RWPE2 (cell line): ENCODE measurements around the gene PPP4R1.

ENCODE experiments used
- ATAC-seq: fragments of 200-7000 bp; cut with Tn5 transposase; 3 replicates; pipeline ENCODE4 v1.9.1; 2021; ENCODE audit warnings: low read depth
- DNase-seq: peaks from one replicate; pipeline ENCODE4 v3.0.0-alpha.2; 2020; ENCODE audit warnings: low spot score
- H3K27ac ChIP-seq: fragments of 450-650 bp; 2 replicates; pipeline ENCODE4 v1.5.1; 2017; ENCODE audit warnings: mild to moderate bottlenecking; ENCODE audit not compliant: poor library complexity, severe bottlenecking
- H3K27me3 ChIP-seq: fragments of 250-450 bp; sonication (Bioruptor Pico); 2 replicates; pipeline ENCODE4 v1.5.1; 2021; ENCODE audit warnings: mild to moderate bottlenecking, moderate library complexity; ENCODE audit not compliant: insufficient read depth, poor library complexity, severe bottlenecking
- H3K36me3 ChIP-seq: fragments of 250-450 bp; sonication (Bioruptor Pico); 2 replicates; pipeline ENCODE4 v1.5.1; 2020; ENCODE audit warnings: low read depth, mild to moderate bottlenecking, moderate library complexity
- H3K4me1 ChIP-seq: fragments of 250-450 bp; sonication (Bioruptor Pico); 2 replicates; pipeline ENCODE4 v1.5.1; 2021; ENCODE audit warnings: mild to moderate bottlenecking, moderate library complexity; ENCODE audit not compliant: insufficient read depth, poor library complexity, severe bottlenecking
- H3K4me3 ChIP-seq: fragments of 250-450 bp; sonication (Bioruptor Pico); 2 replicates; pipeline ENCODE4 v1.5.1; 2021; ENCODE audit warnings: mild to moderate bottlenecking, moderate library complexity; ENCODE audit not compliant: severe bottlenecking
- H3K9me3 ChIP-seq: fragments of 250-450 bp; sonication (Bioruptor Pico); 2 replicates; pipeline ENCODE4 v1.5.1; 2021; ENCODE audit warnings: mild to moderate bottlenecking, moderate library complexity; ENCODE audit not compliant: severe bottlenecking
- TF ChIP-seq, protein P1 (sequence below): fragments of 450-650 bp; IDR thresholded peaks from one replicate; pipeline ENCODE4 v1.5.1; 2017; ENCODE audit warnings: mild to moderate bottlenecking, moderate library complexity; ENCODE audit not compliant: poor library complexity, severe bottlenecking

The PPP4R1 gene

DNA sequence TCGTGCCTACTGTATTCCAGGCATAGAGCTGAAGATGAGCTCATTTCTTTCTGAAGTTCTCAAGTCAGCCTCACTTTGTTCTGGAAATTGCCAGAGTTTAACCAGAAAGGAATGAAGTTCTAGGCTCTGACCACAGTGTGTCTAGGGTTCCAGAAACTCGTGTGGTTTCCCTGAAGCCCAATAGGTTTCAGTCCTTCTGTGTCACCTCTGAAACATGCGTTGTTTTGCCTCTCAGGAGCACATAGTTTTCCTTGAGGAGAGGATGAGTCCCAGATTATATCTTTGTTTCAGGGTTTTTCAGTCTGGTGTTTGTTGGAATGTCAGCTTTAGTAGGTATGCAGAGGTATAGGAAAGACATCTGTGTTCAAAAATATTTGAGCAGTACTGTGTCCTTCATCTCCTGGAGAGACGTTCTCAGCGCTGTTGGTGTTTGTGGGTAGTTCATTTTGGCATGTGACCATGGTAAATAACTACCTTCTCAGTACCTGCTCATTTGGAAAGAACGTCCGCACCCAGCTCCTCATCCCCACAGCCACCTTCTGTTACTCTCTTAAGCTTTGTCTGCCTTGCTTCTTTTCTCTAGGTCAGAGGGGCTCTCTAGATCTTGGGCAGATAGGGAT is 82.5 kb downstream of the PPP4R1 start:
- H3K4me3 ChIP-seq, result no peak overlapping the region
- peaks cover 6% of the 10 kb centered on the region for H3K4me1 ChIP-seq
- no peaks in the 10 kb centered on the region for H3K27me3 ChIP-seq
- TF ChIP-seq, protein P1, sequence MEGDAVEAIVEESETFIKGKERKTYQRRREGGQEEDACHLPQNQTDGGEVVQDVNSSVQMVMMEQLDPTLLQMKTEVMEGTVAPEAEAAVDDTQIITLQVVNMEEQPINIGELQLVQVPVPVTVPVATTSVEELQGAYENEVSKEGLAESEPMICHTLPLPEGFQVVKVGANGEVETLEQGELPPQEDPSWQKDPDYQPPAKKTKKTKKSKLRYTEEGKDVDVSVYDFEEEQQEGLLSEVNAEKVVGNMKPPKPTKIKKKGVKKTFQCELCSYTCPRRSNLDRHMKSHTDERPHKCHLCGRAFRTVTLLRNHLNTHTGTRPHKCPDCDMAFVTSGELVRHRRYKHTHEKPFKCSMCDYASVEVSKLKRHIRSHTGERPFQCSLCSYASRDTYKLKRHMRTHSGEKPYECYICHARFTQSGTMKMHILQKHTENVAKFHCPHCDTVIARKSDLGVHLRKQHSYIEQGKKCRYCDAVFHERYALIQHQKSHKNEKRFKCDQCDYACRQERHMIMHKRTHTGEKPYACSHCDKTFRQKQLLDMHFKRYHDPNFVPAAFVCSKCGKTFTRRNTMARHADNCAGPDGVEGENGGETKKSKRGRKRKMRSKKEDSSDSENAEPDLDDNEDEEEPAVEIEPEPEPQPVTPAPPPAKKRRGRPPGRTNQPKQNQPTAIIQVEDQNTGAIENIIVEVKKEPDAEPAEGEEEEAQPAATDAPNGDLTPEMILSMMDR, result no peak
- DNase-seq (no peak), ATAC-seq (no peak)
- no peak overlapping the region for H3K27ac ChIP-seq
- peaks cover 67% of the 10 kb centered on the region for H3K36me3 ChIP-seq
- H3K9me3 ChIP-seq, result no peaks in the 10 kb centered on the region

DNA sequence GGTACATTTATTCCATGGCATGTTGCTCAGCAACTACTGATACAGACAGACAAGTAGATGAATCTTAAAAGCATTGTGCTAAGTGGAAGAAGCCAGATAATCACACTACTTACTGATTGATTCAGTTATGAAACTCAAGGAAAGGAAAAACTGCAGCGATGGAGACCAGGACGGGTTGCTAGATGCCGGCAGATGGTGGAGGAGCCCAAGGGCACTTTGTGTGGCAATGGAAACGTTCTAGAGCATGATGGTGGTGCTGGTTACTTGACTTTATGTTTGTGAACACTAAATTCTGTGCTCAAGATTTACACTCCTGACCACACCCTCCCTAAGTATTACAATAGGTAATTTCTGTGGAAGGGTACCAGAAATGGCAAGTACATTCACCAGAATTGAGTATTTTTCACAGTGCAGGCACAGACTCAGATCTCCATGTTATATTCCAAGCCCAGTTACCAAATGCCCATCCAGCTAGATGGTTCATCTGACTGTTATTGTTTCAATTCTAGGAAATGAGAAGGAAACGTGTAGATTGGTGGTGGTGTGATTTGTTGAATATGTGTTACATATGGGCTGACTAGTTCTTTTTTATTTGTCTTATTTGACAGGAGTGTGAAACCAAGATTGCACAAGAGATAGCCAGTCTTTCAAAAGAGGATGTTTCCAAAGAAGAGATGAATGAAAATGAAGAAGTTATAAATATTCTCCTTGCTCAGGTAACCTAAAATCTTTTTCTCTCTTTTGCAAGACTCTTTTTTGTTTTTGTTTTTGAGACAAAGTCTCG is 83.9 kb downstream of the PPP4R1 start:
- Histone ChIP-seq H3K36me3 (peaks cover 64% of the 10 kb centered on the region), H3K27ac (no peak overlapping the region), H3K9me3 (no peaks in the 10 kb centered on the region), H3K4me1 (peaks cover 9% of the 10 kb centered on the region), H3K27me3 (no peaks in the 10 kb centered on the region), H3K4me3 (no peak overlapping the region)
- ATAC-seq (no peak), DNase-seq (no peak)
- TF ChIP-seq, protein P1, result no peak

GRCh38 chr18:9526458-9526857 is 87.9 kb downstream of the PPP4R1 start:
- Histone ChIP-seq H3K36me3 (peaks cover 66% of the 10 kb centered on the region), H3K9me3 (no peaks in the 10 kb centered on the region), H3K4me3 (no peak overlapping the region), H3K27me3 (no peaks in the 10 kb centered on the region), H3K27ac (peak overlapping the region; percentile 61), H3K4me1 (peaks cover 9% of the 10 kb centered on the region)
- ATAC-seq (peak; percentile 82), DNase-seq (no peak)
- TF ChIP-seq, protein P1, result no peak

GRCh38 chr18:9522952-9523351 is 91.4 kb downstream of the PPP4R1 start:
- DNase-seq, result no peak
- Histone ChIP-seq H3K4me1 (peaks cover 9% of the 10 kb centered on the region), H3K36me3 (peaks cover 48% of the 10 kb centered on the region), H3K27me3 (no peaks in the 10 kb centered on the region), H3K9me3 (no peaks in the 10 kb centered on the region), H3K4me3 (no peak overlapping the region), H3K27ac (no peak overlapping the region)
- no peak for ATAC-seq
- TF ChIP-seq, protein P1, result no peak

- peaks cover 48% of the 10 kb centered on the region for H3K36me3 ChIP-seq
- no peak overlapping the region for H3K27ac ChIP-seq
- H3K9me3 ChIP-seq, result no peaks in the 10 kb centered on the region
- ATAC-seq (no peak), DNase-seq (no peak)
- peaks cover 8% of the 10 kb centered on the region for H3K4me1 ChIP-seq
- H3K4me3 ChIP-seq, result no peak overlapping the region
- no peaks in the 10 kb centered on the region for H3K27me3 ChIP-seq
- TF ChIP-seq, protein P1, result no peak
Observed at GRCh38 chr18:9521770-9522169, 92.6 kb downstream of the PPP4R1 start.
